Measurements from ENCODE around the gene KRT2.

The KRT2 gene

GRCh38 chr12:52608826-52609630 lies 43.0 kb downstream of the KRT2 start:
- ChIA-PET CTCF (interaction anchor here (0.6 kb wide), 1 partner anchor 236 kb away, joined by 3 read pairs; no protein-coding TSS in a partner anchor), POLR2A (ENCODE audit: low non-redundant PET) (no interaction called here)
- no peak for DNase-seq (ENCODE audit: low spot score)
- H3K27ac ChIP-seq, result no peak overlapping the region
- no peak for TF ChIP-seq CTCF (conservative IDR thresholded peaks at IDR 0.05; ENCODE audit: low read depth)

- POLR2A ChIA-PET (ENCODE audit: low non-redundant PET), result no interaction called here
- no peak for DNase-seq (ENCODE audit: low spot score)
- no peak for TF ChIP-seq CTCF (conservative IDR thresholded peaks at IDR 0.05; ENCODE audit: low read depth)
- H3K27ac ChIP-seq, result no peak overlapping the region
- CTCF ChIA-PET, result no interaction called here
These were observed 43.9 kb downstream of the KRT2 start for GRCh38 chr12:52608161-52608560.

GRCh38 chr12:52607314-52607713 lies 44.7 kb downstream of the KRT2 start:
- TF ChIP-seq CTCF (conservative IDR thresholded peaks at IDR 0.05; ENCODE audit: low read depth), result no peak
- H3K27ac ChIP-seq, result no peak overlapping the region
- CTCF ChIA-PET, result no interaction called here
- POLR2A ChIA-PET (ENCODE audit: low non-redundant PET), result no interaction called here
- DNase-seq (ENCODE audit: low spot score), result no peak

GRCh38 chr12:52606581-52607218 lies 45.3 kb downstream of the KRT2 start:
- TF ChIP-seq CTCF (conservative IDR thresholded peaks at IDR 0.05; ENCODE audit: low read depth), result no peak

GRCh38 chr12:52606096-52606495 lies 45.9 kb downstream of the KRT2 start:
- no peak for DNase-seq (ENCODE audit: low spot score)
- ChIA-PET CTCF (no interaction called here), POLR2A (ENCODE audit: low non-redundant PET) (no interaction called here)
- H3K27ac ChIP-seq, result no peak overlapping the region
- TF ChIP-seq CTCF (conservative IDR thresholded peaks at IDR 0.05; ENCODE audit: low read depth), result no peak

More at GRCh38 chr12:52606581-52607218, 45.3 kb downstream of the KRT2 start:
- ChIA-PET POLR2A (ENCODE audit: low non-redundant PET) (no interaction called here), CTCF (no interaction called here)
- no peak overlapping the region for H3K27ac ChIP-seq
- DNase-seq (ENCODE audit: low spot score), result no peak

- POLR2A ChIA-PET (ENCODE audit: low non-redundant PET), result no interaction called here
- no peak for DNase-seq (ENCODE audit: low spot score)
- no peak overlapping the region for H3K27ac ChIP-seq
- CTCF ChIA-PET, result no interaction called here
- TF ChIP-seq CTCF (conservative IDR thresholded peaks at IDR 0.05; ENCODE audit: low read depth), result no peak
These were observed 46.5 kb downstream of the KRT2 start for GRCh38 chr12:52605542-52605941.
